Epithelial cell of esophagus (primary cell): ENCODE data around the gene TPRG1.
A peak's percentile ranks its signal among the peaks of the same experiment; 100 is the strongest.

Experiments used
- DNase-seq: peaks from one replicate; pipeline ENCODE4 v3.0.0; 2010; ENCODE audit warnings: low read depth
- H3K4me3 ChIP-seq: 2 replicates; pipeline ENCODE4 v1.5.1; 2011; ENCODE audit warnings: mild to moderate bottlenecking, low read length, control low read depth
- CTCF ChIP-seq: IDR thresholded peaks from 2 replicates; pipeline ENCODE4 v1.5.1; 2011; ENCODE audit warnings: low read depth, mild to moderate bottlenecking, low read length, control low read depth, inconsistent platforms; ENCODE audit not compliant: insufficient read depth; ENCODE audit errors: missing control alignments

Gene TPRG1

GRCh38 chr3:189330066-189330465 is 158.3 kb downstream of the TPRG1 start:
- no peak for DNase-seq

GRCh38 chr3:189331002-189331418 is 159.2 kb downstream of the TPRG1 start:
- TF ChIP-seq CTCF: no peak
- H3K4me3 ChIP-seq: no peak overlapping the region
- no peak for DNase-seq

More at GRCh38 chr3:189330066-189330465, 158.3 kb downstream of the TPRG1 start:
- no peak overlapping the region for H3K4me3 ChIP-seq
- TF ChIP-seq CTCF: no peak

- no peak for TF ChIP-seq CTCF
- H3K4me3 ChIP-seq: no peak overlapping the region
- peak; percentile 78 for DNase-seq
These were observed 162.5 kb downstream of the TPRG1 start for GRCh38 chr3:189334064-189334920.

GRCh38 chr3:189337673-189338091 is 165.9 kb downstream of the TPRG1 start:
- DNase-seq: no peak
- TF ChIP-seq CTCF: no peak
- H3K4me3 ChIP-seq: no peak overlapping the region

GRCh38 chr3:189338366-189338765 is 166.6 kb downstream of the TPRG1 start:
- no peak overlapping the region for H3K4me3 ChIP-seq
- no peak for TF ChIP-seq CTCF
- no peak for DNase-seq

GRCh38 chr3:189339996-189340395 is 168.2 kb downstream of the TPRG1 start:
- DNase-seq: no peak
- H3K4me3 ChIP-seq: no peak overlapping the region
- TF ChIP-seq CTCF: no peak
